Right kidney (tissue), 1 donor: ENCODE data around the gene NTF3.
A peak's percentile ranks its signal among the peaks of the same experiment; 100 is the strongest.

Experiments
- DNase-seq: peaks from one replicate; pipeline ENCODE4 v3.0.0-alpha.2; 2016

NTF3 gene

GRCh38 chr12:5456906-5457305 lies 25.0 kb downstream of the NTF3 start:
- DNase-seq = no peak

GRCh38 chr12:5458229-5459050 lies 26.5 kb downstream of the NTF3 start:
- DNase-seq = no peak

DNA sequence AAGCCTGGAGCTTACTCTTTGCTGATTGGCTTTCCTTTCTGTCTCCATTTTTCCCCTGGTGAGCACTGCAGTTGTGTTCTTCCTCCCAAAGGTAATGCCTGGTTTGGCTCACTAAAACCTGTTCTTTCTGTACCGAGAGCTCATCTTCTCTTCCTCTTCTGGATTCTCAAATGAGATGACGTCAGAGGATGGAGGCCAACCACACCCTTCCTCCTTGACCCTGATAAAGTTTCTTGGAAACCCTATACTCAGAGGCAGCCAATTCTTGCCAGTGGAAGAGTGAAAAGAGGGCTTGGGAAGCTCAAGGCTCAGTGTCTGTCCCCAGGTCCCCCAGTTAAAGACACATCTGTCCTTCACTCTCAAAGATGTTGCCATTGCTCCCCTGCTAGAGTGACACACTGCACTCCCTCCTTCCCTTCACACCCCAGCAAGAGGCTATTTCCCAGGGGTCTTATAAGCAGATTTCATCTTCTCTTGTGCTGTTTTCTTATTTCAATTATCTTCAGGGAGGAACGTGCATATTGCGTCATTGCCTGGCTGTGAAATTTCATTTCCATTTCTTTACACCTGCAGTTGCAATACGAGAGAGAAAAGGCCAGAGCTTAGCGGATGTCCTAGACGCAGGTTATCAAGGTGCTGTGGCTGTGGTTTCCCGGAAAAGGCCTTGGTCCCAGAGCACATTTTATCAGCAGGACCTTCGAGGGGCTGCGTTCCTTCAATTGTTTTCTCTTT lies 27.3 kb downstream of the NTF3 start:
- no peak for DNase-seq

- DNase-seq = no peak
These were observed 28.9 kb downstream of the NTF3 start for GRCh38 chr12:5460817-5461216.

- no peak for DNase-seq
These were observed 30.1 kb downstream of the NTF3 start for GRCh38 chr12:5461966-5462365.

GRCh38 chr12:5464096-5464495 lies 32.2 kb downstream of the NTF3 start:
- DNase-seq = no peak

DNA sequence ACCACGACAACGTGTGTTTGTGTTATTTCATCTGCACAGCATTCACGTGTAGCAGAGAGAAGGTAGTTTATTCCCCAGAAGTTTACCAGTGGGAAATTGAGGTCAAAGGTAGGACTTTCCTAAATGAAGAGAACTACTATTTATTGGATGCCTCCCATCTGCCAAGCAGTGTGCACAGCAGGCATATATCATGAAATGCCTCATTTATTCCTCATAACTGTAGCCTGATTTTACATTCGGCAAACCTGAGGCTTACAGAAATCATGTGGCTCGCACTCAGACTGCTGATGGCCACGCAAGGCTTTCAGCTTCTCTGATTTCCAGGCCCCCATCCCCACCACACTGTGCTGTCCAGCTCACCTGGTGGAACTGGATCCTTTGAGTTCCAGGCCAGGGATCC lies 33.5 kb downstream of the NTF3 start:
- no peak for DNase-seq

GRCh38 chr12:5466521-5466960 lies 34.6 kb downstream of the NTF3 start:
- DNase-seq = no peak

DNA sequence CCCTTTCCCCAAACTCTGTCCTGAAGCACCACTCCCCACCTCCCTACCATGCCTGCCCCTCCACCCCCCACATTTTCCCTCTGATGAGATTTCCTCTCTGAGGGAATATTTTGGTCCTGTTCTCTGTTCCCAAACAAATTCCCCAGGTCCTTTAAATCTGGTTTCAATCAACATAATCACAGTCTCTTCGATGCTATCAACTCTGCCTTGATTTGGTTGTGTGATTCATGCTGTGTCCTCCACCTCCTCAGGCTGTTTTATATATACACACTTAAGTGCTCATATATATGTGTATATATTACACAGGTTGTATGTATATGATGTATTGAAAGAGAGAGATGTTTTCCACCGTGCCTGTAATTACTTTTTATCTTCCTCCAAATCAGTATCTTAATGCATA lies 36.0 kb downstream of the NTF3 start:
- DNase-seq = no peak

GRCh38 chr12:5470221-5470620 lies 38.3 kb downstream of the NTF3 start:
- DNase-seq = no peak

DNA sequence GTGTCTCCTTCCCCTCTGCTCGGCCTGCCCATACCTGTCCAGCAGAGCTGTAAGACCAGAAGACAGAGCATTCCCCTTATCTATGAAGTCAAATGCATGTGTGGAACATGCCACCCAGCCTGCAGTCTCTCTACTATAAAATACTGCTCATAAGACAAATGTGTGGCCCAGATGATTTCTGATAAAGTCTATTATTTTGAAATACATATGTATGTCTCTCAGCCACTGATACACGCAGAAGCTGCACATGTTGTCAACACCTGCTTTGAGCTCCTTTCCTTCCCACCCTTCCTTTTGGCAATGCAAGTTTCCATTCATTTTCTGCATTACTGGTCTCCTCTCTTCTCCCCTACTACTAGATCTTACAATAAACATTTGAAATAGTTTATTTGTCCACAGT lies 38.8 kb downstream of the NTF3 start:
- no peak for DNase-seq

DNA sequence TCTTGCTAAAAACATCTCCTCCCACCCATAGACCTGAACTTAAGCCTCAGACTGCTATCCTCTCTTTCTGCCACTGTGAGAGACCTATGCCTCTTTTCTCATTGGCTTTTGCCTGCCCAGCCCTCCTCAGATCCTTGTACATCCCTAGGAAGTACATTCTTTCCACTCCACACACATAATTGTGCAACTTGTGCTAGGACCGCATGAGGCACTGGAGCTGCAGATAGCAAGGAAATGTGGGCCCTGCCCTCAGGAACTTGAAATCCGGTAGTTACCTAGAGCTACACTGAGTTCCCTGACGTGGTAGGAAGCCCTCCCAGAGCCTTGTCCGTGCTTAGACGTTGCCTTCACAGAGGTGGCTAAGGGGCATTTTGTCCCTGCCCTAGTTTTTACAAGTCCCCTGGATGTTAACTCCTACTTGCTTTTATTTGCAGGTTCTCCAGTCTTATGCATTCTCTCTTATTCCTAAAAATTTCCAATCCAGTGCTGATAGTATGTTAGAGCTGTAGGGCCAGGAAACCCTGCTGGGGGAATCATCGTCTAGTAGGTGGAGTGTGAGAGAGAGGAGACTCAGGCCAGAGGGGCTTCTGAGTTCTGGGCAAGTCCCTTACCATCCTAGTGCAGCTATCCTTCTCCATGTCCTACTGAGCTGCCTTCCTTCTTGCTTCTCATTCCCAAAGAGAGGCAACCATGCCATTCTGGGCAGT lies 41.3 kb downstream of the NTF3 start:
- DNase-seq = no peak

GRCh38 chr12:5473783-5474116 lies 41.8 kb downstream of the NTF3 start:
- DNase-seq = no peak

DNA sequence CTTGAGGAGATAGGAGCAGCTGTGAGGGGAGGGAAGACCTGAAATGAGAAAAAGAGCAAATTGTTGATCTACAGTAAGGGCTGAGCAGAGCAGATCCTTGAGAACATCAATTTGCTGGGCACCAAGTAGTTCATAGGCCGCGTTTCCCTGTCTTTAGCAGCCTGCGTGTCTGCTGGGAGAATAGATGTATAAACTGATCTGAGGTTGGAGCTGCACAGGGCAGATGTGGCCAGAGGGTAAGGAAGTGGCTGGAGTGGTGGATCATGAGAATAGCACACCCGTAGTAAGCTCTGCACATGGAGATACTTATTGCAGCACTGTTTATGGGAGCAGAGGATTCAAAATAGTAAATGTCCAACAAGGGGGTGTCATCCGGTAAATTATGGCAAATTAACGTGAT lies 44.4 kb downstream of the NTF3 start:
- no peak for DNase-seq

GRCh38 chr12:5478081-5478706 lies 46.3 kb downstream of the NTF3 start:
- no peak for DNase-seq

GRCh38 chr12:5479761-5480160 lies 47.9 kb downstream of the NTF3 start:
- no peak for DNase-seq

- peak; percentile 78 for DNase-seq
These were observed 48.5 kb downstream of the NTF3 start for GRCh38 chr12:5480218-5480937.

DNA sequence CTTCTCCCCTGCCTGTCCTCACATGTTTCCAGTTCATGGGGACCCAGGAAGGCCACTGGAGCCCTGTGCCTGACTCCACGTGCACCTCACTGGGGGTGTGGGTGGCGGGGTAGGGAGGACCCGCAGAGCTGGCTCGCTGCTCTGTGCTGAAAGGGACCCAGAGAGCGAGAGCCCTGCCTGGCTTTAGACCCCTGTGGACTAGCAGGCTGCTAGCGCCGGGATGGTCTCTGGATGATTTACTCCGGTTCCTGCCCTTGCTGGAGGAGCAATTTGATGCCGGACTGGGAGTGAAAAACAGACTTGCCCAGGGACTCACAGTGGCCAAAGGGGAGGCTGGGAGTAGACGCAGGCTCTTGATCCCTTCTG lies 49.0 kb downstream of the NTF3 start:
- DNase-seq = no peak

- DNase-seq = no peak
These were observed 49.7 kb downstream of the NTF3 start for GRCh38 chr12:5481645-5482044.

- no peak for DNase-seq
These were observed 52.5 kb downstream of the NTF3 start for GRCh38 chr12:5484426-5484825.

DNA sequence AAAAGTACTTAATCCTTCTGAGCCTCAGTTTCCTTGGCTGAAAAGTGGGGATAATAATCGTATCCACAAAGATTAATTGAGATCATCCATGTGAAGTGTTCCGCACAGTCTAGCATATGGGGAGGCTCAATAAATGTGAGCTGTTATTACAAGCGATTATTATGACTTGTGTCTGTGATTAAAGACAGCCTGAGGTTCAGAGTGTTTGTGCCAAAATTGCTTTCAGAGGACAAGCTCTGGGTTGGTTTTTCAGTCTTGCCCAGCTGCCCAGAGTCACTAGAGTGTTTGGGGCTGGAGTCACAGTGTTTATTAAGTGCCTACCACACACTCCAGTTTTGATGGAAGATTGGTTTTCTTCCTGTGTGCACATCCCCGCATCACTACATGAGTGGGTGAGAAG lies 53.5 kb downstream of the NTF3 start:
- no peak for DNase-seq

- no peak for DNase-seq
These were observed 55.2 kb downstream of the NTF3 start for GRCh38 chr12:5487076-5487475.
